ENCODE measurements around the gene P3R3URF. TPM values are rescaled to one million over a fixed set of nuclear protein-coding genes. Genes with fewer than 3 reads are reported as not detected.

Gene P3R3URF
- total and polyA plus RNA-seq, 2 donors (not counting 3 experiments of a cell fraction or from before 2014, with no cell fraction given) = not detected

- ChIA-PET CTCF (interaction anchor here (1.0 to 1.3 kb wide), 4 partner anchors 10 to 44 kb away, joined by 4 read pairs; no protein-coding TSS in a partner anchor), POLR2A (no interaction called here)
- no peaks in the 10 kb centered on the region for H4K20me1 ChIP-seq (replicated peaks; ENCODE audit: control insufficient read depth, extremely low read depth, insufficient read depth, low read length)
- H3K4me1 ChIP-seq (ENCODE audit: control insufficient read depth, extremely low read depth, insufficient read depth, low read length) = peaks cover 19% of the 10 kb centered on the region
- no peaks in the 10 kb centered on the region for H3K27me3 ChIP-seq (ENCODE audit: control insufficient read depth in 2 of 2, insufficient read depth in 2 of 2, low read length in 2 of 2)
- intact Hi-C loops (cut with micrococcal nuclease) = no loop called here
- peak overlapping the region; percentile 17 for H3K9ac ChIP-seq (replicated peaks; ENCODE audit: extremely low read depth, insufficient read depth, low read length)
- no peaks in the 10 kb centered on the region for H3K9me1 ChIP-seq (replicated peaks; ENCODE audit: control insufficient read depth, extremely low read depth, insufficient read depth, low read length)
- DNase-seq (ENCODE audit: low read depth, low spot score) (peak; percentile 72), FAIRE-seq (peak; percentile 83)
- dilution Hi-C loops (cut with MboI; ENCODE audit: extremely low pct_ligation_motif_present, low sequenced_read_pairs) = no loop called here
- no peaks in the 10 kb centered on the region for H3K9me3 ChIP-seq (replicated peaks; ENCODE audit: control insufficient read depth, insufficient read depth, low read length)
- peak overlapping the region in 2 of 3 experiments; percentile 9 to 40 for H3K4me3 ChIP-seq (replicated peaks in 1 of 3; ENCODE audit: insufficient read depth in 1 of 3, low read depth in 1 of 3, low read length in 3 of 3)
- TF ChIP-seq GATA2 (IDR thresholded peaks at IDR 0.05; ENCODE audit: insufficient read depth, insufficient read length, low read depth, low read length) (no peak), EZH2 (IDR thresholded peaks at IDR 0.05; ENCODE audit: borderline replicate concordance, low read depth, low read length, severe bottlenecking) (no peak)
- H3K36me3 ChIP-seq (ENCODE audit: control insufficient read depth in 2 of 2, extremely low read depth in 1 of 2, insufficient read depth in 2 of 2, low read length in 2 of 2) = no peaks in the 10 kb centered on the region
- BruUV-seq (replicated peaks) = no TSS peak
- peak overlapping the region; percentile 22 for H3K27ac ChIP-seq (ENCODE audit: insufficient read depth, low read depth, low read length)
- peak overlapping the region; percentile 68 for H2AFZ ChIP-seq (ENCODE audit: low read depth, low read length)
- H3K4me2 ChIP-seq (ENCODE audit: insufficient read depth, low read length) = peak overlapping the region; percentile 80
- no peaks in the 10 kb centered on the region for H3K79me2 ChIP-seq (ENCODE audit: control insufficient read depth, insufficient read depth, low read length)
Measured at GRCh38 chr1:46137916-46138315, 38.4 kb downstream of the P3R3URF start.

GRCh38 chr1:46136711-46137110 is 39.6 kb downstream of the P3R3URF start:
- intact Hi-C loops (cut with micrococcal nuclease) = no loop called here
- no peaks in the 10 kb centered on the region for H3K79me2 ChIP-seq (ENCODE audit: control insufficient read depth, insufficient read depth, low read length)
- no peaks in the 10 kb centered on the region for H3K9me1 ChIP-seq (replicated peaks; ENCODE audit: control insufficient read depth, extremely low read depth, insufficient read depth, low read length)
- no TSS peak for BruUV-seq (replicated peaks)
- H4K20me1 ChIP-seq (replicated peaks; ENCODE audit: control insufficient read depth, extremely low read depth, insufficient read depth, low read length) = no peaks in the 10 kb centered on the region
- POLR2A ChIA-PET = no interaction called here
- H3K4me1 ChIP-seq (ENCODE audit: control insufficient read depth, extremely low read depth, insufficient read depth, low read length) = peaks cover 19% of the 10 kb centered on the region
- no peak for FAIRE-seq
- dilution Hi-C loops (cut with MboI; ENCODE audit: extremely low pct_ligation_motif_present, low sequenced_read_pairs) = no loop called here
- no peak for TF ChIP-seq FOS (IDR thresholded peaks at IDR 0.05; ENCODE audit: borderline replicate concordance, insufficient read depth, low read length)
- H3K9ac ChIP-seq (replicated peaks; ENCODE audit: extremely low read depth, insufficient read depth, low read length) = no peak overlapping the region
- CTCF ChIA-PET = no interaction called here
- H2AFZ ChIP-seq (ENCODE audit: low read depth, low read length) = no peak overlapping the region
- DNase-seq (ENCODE audit: low read depth, low spot score) = no peak
- H3K27me3 ChIP-seq (ENCODE audit: control insufficient read depth in 2 of 2, insufficient read depth in 2 of 2, low read length in 2 of 2) = no peaks in the 10 kb centered on the region
- no peaks in the 10 kb centered on the region for H3K36me3 ChIP-seq (ENCODE audit: control insufficient read depth in 2 of 2, extremely low read depth in 1 of 2, insufficient read depth in 2 of 2, low read length in 2 of 2)
- no peak overlapping the region for H3K4me3 ChIP-seq (replicated peaks in 1 of 3; ENCODE audit: insufficient read depth in 1 of 3, low read depth in 1 of 3, low read length in 3 of 3)
- H3K4me2 ChIP-seq (ENCODE audit: insufficient read depth, low read length) = no peak overlapping the region
- H3K9me3 ChIP-seq (replicated peaks; ENCODE audit: control insufficient read depth, insufficient read depth, low read length) = no peaks in the 10 kb centered on the region
- no peak overlapping the region for H3K27ac ChIP-seq (ENCODE audit: insufficient read depth, low read depth, low read length)
